ENCODE measurements around the gene CPSF4.
A peak's percentile ranks its signal among the peaks of the same experiment; 100 is the strongest.
"Not testable (repeated sequence)": the region's sequence is repeated elsewhere in the genome, so short reads cannot be mapped to it uniquely, and the experiment has no call there.

The CPSF4 gene

GRCh38 chr7:99408379-99409191, 30.2 kb upstream of the CPSF4 start, which contains the start of the genes BUD31 and PDAP1:
Gene BUD31 (plus strand): TSS chr7:99408969. CDS start chr7:99411093, 2,124 bp downstream.
Gene PDAP1 (minus strand): TSS chr7:99408597. CDS start chr7:99408548, 49 bp downstream.
- peak; percentile 84 for DNase-seq (ENCODE audit: low read depth)

- DNase-seq (ENCODE audit: low read depth) = no peak
Observed at GRCh38 chr7:99409192-99409572, 29.6 kb upstream of the CPSF4 start.

DNA sequence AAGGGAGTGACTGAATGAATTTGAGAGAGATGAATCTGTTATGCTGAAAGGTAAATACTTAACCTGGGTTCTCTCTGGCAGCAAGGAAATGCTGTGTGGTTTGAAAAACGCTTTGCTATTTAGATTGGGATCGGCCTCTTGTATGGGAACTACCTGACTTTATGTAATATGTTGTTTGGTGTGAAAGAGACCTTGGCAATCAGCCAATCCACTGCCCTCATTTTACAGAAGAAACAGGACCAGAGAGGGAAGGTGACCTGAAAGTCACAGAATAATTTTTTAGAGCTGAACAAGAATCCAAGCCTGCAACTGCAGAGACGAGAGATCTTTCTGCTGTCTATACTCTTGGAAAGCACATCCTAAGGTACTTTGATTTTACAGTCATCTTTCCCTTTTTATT, 28.9 kb upstream of the CPSF4 start:
- no peak for DNase-seq (ENCODE audit: low read depth)

DNA sequence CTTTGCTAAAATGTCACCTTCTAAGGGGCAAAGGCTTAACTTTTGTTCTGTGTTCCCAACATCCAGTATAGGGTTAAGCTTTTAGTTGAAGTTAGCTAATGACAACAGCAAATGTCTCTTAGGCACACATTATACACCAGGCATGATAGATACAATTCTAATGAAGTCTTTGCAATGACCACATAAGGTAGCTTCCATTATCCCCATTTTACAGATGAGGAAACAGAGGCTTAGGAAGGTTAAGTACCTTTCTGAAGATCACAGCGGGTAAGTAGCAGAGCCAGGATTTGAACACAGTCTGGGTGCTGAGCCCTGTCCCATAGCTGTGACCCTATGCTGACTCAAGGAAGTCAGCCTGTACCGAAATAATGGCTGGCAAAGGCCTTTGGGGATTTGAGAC, 28.1 kb upstream of the CPSF4 start:
- no peak for DNase-seq (ENCODE audit: low read depth)

GRCh38 chr7:99415513-99416127, 23.1 kb upstream of the CPSF4 start:
- DNase-seq (ENCODE audit: low read depth) = not testable (repeated sequence)

- DNase-seq (ENCODE audit: low read depth) = no peak
Observed at GRCh38 chr7:99418260-99418659, 20.5 kb upstream of the CPSF4 start.

DNA sequence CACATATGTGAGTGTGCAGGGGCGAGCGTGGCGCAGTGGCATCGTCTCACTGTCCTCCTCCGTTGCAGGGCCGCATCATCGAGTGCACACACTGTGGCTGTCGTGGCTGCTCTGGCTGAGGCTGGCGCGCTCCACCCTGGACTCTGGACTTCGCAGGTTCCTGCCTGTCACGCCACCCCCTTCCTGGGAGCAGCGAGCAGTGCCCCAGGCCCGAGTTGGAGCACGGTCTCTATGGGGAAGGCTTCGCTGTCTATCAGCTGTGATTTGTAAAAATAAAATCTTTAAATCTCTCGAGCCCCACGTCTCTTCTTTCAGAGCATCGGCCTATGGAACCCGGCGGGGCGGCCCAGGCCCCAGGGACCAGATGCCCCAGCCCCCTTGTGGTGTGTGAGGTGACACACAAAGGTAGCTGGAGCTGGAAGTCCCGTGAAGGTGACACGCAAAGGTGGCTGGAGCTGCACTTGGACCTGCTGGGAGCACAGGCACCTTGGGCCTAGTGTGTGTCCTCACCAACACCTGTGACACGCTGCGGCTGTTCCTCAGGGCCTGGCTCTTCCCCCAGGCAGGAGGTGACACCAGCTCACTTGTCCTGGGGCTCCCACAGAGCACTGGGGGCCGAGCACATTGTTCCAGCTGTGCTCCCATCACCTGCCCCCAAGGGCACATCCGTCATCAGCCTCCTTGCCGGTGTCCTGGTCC, 19.3 kb upstream of the CPSF4 start:
- DNase-seq (ENCODE audit: low read depth) = no peak

DNA sequence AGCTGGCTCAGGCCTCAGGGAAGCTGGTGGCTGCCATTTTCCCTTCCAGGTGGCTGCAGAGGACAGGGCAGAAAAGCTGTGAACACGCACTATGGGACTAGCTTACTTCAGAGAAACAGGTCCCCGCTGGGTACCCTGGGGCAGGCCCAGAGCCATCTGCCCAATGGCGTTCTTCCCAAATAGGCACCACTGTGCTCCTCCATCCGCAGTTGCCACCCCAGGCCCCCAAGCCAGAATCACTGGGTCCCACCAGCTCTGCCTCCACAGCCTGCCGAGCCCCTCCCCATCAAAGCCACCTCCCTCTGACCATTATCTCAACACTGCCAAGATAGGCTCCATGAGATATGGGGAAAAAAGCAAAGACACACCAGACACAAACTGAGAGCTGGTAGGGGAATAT, 18.5 kb upstream of the CPSF4 start:
- DNase-seq (ENCODE audit: low read depth) = no peak

DNA sequence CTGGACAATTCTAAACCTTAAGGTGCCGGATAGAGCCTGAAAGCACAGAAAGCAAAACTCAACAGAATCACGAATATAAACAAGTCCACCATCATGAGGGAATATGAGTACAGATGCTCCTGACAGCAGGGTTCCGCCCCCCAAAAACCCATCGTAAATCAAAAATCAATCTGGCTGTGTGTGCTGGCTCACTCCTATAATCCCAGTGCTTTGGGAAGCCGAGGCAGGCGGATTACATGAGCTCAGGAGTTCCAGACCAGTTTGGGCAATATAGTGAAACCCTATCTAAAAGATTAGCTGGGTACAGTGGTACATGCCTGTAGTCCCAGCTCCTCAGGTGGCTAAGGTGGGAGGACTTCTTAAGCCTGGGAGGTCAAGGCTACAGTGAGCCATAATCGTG, 17.8 kb upstream of the CPSF4 start:
- DNase-seq (ENCODE audit: low read depth) = no peak

DNA sequence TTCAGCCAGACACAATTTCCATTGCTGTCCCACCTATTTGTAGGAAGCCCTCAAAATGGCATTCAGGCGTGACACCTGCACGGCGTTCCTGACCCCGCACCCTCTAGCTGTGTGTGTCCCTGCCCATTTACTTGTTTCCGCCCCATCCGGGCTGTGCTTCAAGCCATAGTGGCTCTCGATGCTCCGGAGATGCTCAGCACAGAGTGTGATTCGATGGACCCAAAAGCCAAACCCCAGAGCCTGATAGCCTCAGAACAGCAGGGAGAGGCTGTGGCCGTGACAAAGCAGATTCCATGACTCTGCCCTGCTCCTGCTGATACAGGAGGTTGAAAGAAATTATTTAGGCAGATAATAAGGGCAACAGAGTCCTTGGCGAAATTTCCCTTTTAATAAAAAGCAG, 16.6 kb upstream of the CPSF4 start:
- DNase-seq (ENCODE audit: low read depth) = no peak

DNA sequence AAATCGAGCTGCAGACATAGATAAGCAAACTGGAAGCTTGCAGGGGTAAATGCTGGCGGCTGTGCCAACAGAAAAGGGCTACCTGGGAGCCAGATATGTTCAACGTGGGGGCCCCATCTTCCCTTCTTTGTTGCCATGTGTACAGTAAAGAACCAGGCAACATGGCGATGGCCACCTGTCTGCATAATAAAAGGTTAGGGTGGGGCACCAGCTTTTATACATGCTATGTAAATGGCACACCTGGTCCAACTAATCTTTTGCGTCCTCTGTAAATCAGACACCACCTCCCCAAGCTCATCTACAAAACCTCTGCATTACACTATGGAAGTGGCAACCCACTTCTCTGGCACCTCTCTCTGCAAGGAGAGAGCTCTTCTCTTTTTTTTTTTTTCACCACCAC, 16.1 kb upstream of the CPSF4 start:
- DNase-seq (ENCODE audit: low read depth) = no peak

DNA sequence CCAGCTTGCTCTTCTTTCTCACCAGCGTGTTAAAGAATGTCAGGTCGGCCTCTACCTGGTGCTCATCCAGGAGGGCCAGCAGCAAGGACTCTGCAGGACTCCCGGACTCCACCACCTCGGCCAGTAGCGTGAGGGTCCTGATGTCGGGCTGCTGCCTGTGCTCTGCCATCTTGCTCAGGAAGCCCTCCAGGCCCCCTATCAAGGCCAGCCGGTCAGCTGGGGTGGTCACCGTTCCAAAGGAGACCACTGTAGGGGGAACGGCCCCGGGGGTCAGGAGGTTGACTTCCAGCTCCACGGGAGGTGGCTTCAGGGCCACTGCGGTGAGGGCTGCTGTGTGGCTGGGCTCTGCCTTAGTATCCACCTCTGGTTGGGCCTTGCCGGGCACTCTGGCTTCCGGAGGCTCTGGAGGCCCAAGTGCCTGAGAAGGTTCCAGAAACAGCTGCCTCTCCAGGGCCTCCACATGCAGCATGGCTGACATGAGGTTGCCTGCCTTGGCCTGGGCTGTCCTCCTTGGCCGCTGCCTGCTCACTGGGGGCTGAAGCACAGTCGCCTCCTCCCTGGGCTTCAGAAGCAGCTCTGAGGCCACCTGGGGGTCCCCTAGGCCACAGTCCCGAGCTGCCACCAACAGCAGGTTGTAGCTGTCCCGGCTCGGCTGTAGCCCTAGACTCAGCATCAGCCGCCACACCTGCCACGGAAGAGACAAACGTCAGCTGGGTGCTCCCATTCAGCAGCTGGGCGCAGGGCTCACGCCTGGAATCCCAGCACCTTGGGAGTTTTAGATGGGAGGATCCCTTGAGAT, 13.6 kb upstream of the CPSF4 start:
- DNase-seq (ENCODE audit: low read depth) = no peak

DNA sequence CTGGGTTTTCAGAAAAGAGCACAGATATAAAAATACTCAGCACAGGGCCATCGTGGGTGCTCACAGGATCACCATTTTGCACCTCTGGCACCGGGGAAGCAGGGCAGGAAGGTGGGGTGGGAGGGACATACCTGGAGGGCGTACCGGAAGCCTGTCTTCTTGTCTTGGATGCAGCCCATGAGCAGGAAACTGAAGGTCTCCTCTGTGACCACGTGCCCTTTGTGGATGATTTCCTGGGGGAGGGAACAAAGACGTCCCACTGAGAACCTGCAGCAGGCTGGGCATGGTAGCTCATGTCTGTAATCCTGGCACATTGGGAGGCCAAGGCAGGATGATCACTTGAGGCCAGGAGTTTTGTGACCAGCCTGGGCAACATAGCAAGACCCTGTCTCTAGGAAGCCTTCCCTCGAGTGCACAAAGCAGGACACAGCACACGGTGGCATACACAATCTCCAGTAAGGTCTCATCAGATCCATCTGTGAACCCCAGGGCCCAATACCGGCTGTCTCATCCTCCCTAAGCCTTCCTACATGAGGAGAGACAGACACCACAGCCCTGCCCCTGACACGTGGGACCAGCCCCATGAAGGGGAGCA, 9.7 kb upstream of the CPSF4 start:
- DNase-seq (ENCODE audit: low read depth) = no peak

DNA sequence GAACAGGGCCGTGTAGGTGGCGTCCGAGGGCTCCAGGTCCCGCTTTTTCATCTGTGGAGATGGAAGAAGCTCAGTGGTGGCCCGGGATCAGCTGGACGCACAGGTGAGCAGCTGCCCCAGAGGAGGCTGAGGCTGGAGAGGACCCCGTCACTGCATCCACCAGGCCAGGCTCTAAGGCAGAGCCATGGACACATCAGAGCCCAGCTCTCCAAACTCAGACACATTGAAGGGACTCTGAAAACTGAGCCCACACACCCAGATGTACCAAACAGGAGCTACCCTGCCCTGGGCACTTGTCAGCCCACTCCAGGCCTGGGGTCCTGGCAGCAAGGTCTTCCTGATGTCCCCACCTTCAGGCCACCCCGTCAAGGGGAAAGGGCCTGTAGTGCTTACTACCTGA, 9.0 kb upstream of the CPSF4 start:
- no peak for DNase-seq (ENCODE audit: low read depth)

- DNase-seq (ENCODE audit: low read depth) = not testable (repeated sequence)
Observed at GRCh38 chr7:99431756-99432540, 6.8 kb upstream of the CPSF4 start.

GRCh38 chr7:99433158-99433557, 5.6 kb upstream of the CPSF4 start:
- no peak for DNase-seq (ENCODE audit: low read depth)

DNA sequence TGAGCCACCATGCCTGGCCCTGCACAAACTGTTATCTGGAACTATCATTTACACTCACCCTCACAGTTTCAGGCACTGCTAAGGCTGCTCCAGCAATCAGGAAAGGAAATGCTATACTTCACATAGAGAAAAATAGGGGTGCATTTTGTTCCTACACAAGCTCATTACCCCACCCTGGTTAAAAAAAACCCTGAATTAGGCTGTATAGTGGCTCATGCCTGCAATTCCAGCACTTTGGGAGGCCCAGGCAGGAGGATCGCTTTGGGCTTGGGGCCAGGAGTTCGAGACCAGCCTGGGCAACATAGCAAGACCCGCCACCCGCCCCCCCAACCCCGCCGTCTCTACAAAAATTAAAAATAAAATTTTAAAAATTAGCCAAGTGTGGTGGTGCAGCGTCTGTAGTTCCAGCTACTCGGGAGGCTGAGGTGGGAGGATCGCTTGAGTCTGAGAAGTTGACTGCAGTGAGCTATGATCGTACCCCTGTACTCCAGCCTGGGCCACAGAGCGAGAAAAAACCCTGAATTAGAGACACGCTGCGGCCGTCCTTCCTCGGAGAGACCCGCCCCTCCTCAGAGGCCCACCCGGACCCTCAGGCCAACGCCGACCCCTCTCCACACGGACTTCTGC, 684 bp upstream of the CPSF4 start:
- no peak for DNase-seq (ENCODE audit: low read depth)

- no peak for DNase-seq (ENCODE audit: low read depth)
Observed at GRCh38 chr7:99440195-99440594, 1.5 kb downstream of the CPSF4 start.

DNA sequence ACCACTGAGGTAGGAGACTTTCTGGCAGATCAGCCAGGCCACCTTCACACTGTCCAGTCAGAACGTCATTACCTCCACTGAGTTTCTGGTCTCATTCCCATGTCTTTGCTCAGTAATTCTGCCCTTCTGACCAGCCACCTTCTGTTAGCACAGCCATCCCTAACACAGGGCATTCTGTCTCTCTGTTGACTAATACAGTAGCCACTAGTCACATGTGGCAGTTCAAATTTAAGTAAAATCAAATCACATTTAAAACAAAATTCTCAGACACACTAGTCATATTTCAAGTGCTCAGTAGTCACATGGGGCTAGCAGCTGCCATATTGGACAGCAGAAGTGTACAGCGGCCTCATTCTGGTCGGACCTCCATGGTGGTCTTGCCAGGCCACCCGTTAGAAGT, 7.4 kb downstream of the CPSF4 start:
- DNase-seq (ENCODE audit: low read depth) = no peak

DNA sequence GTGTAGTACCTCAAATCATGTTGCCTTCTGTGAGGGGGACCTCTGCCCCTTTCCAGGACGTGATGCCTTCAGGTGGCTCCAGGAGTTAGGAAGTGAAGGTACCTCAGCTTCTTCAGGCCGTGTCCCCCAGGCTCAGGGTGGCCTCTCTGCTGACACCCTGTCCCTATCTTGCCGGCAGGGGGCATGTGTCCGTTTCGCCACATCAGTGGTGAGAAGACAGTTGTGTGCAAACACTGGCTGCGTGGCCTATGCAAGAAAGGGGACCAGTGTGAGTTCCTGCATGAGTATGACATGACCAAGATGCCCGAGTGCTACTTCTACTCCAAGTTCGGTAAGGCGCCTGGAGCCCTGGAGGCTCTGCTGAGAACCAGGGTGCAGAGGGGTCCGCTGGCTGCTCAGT, 9.2 kb downstream of the CPSF4 start:
- no peak for DNase-seq (ENCODE audit: low read depth)

- no peak for DNase-seq (ENCODE audit: low read depth)
Observed at GRCh38 chr7:99448855-99449254, 10.1 kb downstream of the CPSF4 start.

All from HS-5 (cell line).